HG02588 (cell line): ENCODE results near the gene LINGO1.

Experiments
- ATAC-seq: cut with Tn5 transposase; IDR thresholded peaks from one replicate; pipeline ENCODE4 v1.9.1; 2021; ENCODE audit warnings: mild to moderate bottlenecking, moderate library complexity; ENCODE audit not compliant: unreplicated experiment

The LINGO1 gene

DNA sequence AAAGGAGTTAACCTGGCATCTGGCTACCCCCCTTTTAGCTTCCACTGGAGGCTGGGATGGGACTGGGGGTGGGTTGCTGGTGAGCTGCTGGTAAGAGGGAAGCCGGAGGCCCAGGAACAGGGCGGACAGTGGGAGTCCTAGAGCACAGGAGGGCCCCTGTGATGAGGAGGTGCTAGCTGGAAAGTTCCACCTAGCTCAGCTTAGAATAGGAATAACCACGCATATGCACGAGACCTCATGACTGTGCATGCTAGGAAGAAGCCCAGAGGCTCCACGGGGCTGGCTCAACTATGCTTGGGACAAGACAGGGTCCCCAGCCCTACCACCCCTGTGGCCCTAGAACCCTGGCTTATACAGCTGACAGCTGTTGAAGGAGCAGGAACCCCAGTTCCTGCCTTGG, 34.1 kb downstream of the LINGO1 start:
- ATAC-seq = no peak

DNA sequence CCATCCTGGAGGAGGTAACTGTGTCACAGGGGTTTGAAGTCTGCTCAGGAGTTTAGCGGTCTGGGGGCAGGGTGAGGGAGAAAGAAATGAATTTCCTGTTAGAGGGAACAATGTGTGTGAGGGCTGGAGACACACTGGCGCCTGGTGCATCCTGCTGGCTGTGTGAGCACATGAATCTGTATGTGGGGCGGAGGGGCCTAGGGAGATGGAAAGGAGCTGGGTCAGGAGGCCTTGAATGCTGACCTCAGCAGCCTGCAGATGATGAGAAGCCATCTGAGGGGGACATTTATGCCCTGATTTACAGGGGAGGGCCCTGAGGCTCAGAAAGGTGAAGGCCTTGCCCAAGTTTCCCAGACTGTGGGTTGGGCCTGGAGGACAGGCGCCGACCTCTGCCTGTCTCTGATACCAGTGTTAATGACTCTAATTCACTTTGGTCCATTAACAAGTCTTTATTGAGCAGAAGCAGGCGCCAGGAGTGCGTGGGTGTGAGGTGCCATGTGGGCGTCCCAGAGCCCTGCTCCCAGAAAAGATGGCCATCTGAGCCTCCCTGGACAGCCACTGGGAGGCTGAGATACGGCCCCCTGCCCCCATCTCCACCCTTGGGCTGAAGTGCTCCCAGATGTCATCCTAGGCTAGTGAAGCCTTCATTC, 34.8 kb downstream of the LINGO1 start:
- no peak for ATAC-seq

DNA sequence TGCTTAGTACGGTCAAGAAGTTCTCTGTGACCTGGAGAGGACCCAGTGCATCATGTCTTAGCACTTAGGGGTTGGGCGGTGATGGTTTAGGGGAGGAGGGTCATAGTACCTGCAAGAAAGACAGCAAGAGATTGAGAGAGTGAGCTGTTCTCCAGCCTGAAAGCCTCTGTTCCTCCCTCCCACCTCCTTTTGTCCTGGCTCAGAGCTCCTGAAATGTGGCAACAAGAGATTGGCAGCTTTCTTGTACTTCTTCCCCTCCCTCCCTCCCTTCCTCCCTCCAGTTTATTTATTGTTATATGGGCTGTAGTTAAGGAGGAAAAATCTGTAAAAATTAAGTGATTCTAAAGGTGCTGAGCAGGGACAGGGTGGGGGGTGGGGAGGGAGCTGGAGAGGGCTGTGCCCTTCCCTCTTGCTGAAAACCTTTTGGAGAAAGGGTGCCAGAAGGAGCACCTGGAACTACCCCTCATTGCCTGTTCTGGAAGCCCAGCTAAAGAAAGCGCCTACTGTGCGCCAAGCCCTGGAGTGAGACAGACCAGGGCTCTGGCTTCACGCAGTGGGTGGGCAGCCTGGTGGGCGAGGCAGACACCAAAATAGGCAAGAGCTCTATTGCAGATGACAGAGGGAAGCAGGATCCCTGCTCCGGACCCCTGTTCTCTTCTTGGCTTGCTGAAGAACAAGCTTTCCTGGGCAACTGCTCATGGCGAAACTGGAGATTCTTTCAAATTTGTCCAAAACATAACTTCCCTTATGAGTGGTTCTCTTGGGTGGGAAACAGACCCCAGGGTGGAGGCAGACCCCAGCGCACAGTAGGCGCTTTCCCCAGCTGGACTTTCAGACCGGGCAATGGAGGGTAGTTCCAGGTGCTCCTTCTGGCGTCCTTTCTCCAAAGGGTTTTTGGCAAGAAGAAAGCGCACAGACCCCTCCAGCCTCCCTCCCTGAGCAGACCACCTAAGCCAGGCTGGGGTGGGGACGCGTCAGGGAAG, 35.6 kb downstream of the LINGO1 start:
- no peak for ATAC-seq

DNA sequence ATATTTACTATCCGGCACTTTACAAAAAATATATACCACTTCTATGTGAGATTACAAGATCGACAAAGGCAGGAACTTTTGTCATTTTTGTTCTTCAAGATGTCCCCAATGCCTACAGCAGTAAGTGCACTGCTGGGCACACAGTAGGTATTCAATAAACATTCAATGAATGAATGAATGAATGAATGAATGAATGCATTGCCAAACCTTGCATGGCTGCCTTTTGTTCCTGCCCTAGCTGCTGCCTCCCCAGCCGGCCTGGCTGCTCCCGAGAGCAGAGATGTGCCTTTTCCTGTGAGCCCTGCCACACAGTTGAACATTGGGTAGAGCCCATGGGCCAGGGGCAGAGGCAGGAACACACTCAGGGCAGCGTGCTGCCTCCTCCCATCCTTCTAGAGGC, 37.5 kb downstream of the LINGO1 start:
- ATAC-seq = no peak

DNA sequence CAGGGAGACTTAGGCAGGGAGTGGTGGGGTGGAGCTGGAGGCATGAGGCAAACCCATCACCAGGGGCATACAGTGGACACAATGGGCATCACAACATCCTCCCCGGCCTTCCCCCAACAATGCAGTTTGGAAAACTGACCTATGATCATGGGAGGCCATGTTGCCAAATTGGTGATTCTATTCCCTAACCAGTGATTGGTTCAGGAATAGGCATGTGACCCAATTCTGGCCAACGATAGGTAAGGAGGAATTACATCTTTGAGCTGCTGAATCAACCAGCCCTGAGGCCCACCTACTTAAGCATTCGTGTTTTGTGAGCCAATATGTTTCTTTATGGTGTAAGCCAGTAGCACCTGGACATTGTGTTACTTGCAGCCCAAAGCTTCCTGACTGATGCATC, 40.0 kb downstream of the LINGO1 start:
- no peak for ATAC-seq

DNA sequence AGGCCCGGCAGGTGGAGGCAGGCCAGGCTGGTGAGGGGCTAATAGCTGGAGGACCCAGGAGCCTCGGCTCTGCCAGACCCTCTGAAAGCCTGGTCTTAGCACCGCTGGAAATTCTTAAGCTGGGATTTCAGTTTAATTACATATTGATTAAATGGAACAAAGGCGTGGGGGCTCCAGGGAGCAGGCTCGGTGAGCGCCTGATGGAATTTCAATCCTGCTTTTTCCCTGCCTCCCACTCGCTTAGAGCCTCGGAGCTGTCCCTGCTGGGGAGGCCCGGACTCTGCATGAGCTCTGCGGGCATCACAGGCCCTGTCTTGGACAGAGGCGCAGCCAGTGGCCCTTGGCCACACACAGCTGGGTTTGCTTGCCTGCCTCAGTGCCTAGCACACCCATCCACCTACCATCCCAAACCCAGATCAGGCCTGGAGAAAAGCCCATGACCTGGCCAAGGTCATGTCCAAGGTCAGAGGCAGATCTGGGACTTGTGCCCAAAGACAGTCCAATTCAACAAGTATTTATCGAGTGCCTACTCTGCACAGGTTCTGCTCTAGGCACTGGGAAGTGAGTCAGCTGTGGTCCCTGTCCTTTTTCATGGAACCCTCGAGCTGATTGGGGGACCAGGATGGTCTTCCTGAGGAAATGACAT, 40.6 kb downstream of the LINGO1 start:
- ATAC-seq = no peak

DNA sequence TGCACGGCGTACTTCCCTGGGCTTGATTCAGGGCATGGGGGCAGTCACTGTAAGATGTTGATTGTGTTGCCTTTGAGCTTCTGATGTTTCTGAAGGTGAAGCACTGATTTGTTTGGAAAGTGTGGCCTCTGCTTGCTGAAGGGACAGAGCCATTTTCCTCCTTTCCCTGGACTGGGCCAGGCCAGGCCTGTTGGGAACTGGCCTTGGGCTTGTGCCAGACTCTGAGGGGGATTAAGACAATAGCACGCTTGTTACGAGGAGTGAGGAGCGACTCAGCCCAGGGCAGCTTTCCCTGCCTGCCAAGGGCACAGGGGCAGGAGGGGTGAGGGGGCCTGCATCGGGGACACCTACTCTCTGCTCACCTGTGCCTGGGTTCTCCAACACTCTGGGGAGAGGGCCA, 42.9 kb downstream of the LINGO1 start:
- ATAC-seq = no peak

DNA sequence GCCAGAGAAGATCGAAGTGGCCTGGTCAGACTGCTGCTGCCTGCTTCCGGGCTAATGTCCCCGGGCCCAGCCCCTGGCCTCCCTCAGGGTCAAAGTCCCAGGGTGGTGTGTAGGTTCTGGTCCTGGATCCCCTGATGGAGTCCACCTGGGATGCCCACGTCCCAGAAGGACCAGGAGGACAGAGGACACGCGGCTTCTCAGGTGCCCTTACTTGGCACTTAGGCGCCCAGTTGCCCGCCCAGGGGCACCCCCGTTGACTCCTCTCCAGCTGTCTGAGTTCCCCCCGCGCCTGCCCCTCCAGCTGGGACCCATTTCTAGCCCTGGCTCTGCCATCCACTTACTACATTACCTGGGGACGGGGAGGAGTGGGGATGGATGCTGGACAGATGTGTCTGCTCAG, 44.6 kb downstream of the LINGO1 start:
- no peak for ATAC-seq

DNA sequence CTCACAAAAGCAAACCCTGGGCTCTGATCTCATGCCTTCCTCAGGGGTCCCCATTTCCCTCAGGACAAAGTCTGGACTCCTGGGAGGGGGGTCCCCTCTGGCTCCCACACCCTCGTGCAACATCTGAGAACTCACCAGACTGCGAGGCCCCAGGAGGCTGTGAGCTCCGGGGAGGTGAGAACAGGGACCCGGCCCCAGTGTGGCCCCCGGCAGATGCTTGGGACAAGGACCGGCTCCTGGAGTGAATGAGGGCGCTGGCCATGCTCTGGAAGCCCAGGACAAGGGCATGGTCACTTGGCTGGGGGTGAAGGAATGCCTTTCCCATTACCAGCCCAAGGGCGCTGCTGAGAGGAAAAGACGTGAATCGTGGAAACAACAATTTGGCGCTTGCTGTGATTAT, 48.0 kb downstream of the LINGO1 start:
- no peak for ATAC-seq

DNA sequence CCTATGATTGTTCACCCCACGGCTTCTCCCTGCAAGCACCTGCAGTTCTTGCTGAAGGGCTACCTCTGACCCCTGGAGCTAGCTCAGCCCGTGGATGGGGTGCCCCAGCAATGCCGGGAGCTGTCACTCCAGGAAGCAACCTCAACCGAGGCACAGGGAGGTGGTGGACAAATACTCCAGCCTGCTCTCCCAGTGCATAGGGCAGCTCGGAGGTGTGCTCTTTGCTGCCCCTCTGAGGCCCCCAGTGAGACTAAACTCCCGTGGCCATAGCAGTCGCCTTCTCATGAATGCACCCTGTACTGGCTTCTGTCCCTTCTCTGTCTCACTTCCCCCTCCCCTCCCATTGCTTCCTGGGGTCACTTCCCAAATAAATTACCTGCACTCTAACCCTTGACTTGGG, 48.5 kb downstream of the LINGO1 start:
- no peak for ATAC-seq

DNA sequence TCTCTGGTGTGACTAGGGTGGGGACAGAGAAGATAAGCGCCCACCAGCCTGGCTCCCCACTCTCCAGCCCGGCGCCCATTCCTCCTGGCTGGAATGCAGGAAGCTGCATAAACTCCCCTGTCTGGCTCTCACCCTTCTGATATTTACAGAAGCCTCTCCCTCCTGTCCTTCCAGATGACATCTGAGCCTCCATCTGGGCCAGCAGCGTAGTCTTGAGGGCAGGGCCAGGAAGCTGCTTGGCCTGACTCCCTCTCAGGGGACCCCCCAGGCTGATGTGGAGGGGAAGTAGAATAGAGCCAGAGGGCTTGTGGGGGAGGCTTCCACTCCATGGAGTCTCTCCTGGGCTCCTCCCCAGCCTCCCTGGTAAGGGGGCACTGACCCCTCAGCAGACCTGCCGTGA, 49.9 kb downstream of the LINGO1 start:
- ATAC-seq = no peak

DNA sequence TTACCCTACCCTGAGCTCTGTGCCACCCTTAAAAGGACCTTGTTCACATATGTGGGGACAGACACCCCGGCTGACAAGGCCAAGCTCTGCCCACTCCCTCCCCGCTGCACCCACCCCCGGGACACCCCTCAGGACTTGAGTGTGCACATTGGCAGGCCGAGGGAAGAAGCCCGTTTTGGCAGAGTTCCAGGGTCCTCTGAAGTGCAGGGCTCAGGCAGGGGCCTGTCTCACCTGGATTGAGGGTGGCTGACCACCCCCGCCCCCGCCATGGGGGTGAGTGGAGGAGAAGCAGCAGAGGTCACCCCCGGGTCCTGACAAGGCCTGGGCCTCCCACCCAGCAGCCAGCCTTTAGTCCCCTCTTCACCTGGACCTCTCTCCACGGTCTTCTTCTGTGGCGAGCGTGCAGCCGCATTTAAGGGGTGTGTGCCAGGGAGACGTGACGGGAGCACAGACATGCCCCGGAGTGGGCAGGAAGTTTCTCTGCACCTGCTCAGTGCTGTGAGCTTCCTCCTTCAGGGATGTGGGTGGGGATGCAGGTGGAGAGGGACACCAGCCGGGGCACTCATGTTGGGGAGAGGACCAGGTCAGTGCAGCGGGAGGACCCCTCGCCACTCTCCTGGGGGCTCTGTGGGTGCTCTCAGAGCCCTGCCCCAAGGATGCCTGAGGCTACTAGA, 50.7 kb downstream of the LINGO1 start:
- no peak for ATAC-seq

DNA sequence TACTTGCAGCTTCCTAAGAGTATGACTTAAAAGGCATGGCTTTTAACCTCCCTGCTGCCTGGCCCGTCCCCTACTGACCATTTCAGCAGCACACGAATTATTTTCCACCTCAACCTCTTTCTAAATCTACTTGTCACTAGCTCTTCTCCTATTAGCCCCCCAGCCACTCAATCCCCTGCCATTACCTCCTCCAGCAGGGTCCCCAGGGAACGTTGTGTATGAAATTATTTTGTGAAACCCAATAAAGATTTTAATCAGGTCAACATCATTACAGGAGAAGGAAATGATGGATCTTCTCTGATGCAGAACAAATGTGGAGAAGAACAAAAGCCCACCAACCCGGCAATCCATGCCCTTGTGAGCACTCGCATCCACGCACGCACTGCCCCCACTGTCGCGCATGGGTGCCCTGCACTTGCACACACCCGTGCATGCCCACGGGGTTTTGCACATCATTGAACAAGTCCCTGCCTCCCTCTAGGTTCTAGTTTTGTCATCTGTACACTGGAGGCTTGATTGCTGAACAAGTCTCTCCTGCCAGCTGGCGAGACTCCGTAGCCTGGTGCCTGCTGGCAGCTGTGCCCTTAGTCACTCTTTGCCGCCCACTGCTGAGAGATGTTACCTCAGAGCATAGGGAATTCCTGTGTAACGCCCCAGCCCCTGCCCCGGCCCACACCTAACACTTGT, 51.6 kb downstream of the LINGO1 start:
- ATAC-seq = no peak

DNA sequence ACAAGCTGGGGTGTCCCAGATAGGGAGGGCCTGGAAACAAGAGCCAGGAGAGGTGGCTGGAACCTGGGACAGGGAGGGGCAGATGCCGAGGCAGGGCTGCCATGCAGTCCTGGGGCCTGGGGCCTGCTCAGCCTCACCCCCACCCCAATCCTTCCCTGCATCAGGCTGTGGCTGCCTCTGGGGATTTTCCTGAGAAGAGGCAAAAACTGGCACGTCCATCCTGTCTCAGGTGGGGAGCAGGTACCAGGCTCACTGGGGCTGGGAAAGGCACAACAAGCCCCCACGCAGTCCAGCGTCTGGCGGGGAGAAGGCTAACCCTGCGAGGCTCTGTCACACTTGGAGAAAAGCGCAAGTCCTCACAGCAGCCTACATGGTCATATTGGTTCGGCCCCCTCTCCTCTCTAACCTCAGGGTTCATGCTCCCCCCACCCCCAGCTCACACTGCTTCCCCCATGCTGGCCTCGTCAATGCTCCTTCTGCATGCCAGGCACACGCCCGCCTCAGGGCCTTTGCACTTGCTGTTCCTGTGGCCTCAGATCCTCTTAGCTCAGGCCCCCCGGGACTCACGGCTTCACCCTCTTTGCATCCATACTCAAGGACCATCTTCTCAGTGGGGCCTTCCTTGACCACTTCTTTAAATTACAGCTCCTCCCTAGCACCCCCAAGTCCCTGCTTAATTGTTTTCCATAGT, 53.1 kb downstream of the LINGO1 start:
- no peak for ATAC-seq

DNA sequence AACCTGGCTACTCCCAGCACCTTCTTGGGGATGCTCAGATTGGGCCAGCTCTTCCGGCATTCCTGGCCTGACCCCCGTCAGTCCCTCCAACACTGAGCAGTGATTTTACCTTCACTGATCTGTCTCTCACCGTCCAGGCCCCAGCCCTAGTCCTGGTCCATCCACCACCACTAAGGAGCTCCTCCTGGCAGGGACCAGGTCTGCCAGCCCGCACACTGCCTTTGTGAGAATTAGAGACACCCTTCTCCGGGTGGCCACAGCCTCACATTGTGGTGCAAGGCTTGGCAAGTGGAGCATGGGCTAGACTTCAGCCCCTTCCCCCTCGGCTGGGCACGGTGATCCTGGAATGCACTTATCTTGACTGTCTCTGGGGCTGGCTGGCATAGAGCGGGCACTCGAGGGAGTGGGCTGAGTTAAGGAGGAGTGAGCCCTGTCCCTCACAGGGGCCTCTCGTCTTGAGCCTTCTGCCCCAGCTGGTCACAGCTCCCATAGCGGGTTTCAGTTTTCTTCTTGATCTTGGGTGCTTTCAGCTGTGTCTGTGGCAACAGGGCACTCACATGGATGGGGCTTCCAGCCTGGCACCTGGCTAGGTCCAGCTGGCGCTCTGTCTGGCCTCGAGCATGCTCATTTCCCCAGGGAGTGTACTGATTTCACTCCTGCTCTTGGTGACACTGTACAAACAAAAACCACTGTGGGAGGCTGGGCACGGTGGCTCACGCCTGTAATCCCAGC, 53.9 kb downstream of the LINGO1 start:
- no peak for ATAC-seq

DNA sequence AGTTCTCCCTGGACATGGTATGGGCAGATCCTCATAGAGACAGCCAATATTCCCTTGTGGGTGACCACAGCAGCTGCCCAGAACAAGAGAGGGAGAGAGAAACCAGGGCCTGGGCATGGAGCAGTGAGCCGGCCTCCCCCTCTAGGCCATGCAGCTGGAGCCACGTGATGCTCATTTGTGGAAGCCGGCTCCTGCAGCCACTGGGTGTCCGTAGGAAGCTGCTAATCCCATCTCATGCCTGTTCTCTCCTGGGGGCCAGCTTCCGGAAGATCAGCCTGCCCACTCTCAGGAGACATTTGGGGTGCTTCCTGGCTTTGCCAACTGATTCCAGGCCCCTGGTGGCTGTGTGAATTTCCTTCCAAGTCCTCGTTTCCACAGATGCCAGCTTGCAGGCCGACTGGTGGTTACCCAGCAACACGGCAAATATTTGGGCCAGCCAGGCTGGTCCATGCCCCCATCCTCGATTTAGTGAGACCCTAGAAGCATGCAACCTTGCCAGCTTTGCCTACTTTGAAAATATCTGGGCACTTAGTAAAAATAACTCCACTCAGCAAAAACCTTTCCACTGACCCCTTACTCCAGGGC, 55.3 kb downstream of the LINGO1 start:
- no peak for ATAC-seq

DNA sequence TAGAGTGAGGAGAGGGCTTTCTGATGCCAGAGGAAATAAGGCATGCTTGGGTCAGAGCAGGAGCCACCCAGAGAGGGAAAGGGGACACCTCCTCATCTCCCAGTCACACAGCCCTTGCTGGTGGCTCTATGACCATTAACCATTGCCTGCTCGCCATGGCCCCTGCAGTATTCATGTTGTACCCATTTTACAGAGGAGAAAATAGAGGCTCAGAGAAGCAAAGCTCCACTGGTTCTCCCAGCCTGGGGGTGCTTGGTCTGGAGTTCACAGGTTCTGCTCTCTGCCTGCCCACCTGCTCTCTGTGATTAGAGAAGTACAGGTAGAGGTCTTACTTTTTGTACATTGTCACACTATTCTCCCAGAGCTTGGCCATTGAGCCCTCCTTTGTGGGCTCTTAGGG, 56.2 kb downstream of the LINGO1 start:
- no peak for ATAC-seq

DNA sequence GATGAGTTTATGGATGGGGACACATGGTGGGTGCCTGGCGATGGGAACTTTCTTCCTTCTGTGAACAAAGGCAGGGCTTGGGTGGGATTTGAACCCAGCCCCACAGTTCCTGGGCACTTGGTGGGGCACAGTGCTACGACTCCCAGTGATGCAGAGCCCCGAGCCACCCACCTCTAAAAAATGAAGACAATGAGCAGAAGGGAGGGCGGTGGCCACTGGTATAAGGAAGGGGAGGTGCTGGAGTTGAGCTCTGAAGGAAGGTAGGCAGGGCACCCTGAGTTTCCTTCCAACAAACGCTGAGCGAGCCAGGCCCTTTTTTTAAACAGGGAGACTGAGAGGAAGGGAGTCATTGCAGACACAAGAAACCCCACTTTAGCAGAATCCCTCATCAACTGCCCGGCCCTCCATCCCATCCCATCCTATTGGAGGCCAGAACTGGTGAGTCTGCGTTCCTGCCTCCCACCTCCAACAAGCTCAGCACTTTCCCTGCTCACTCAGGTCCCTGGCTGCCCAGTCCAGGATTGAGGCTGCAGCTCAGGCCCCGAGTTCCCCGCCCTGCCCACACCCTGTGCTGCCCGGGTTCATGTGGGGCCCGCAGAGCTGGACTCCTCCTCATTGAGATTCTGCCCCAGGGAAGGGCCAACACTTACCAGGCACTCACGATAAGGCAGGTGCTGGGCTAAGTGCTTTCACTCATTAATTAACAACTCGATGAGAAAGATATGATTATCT, 57.3 kb downstream of the LINGO1 start:
- ATAC-seq = no peak
